MM.1S (cell line): ENCODE measurements around the gene AQP10.

Experiments
- DNase-seq: peaks from one replicate; pipeline ENCODE4 v3.0.0-alpha.2; 2015
- H2AFZ ChIP-seq: fragments of 300-600 bp; sonication (generic); 2 replicates; pipeline ENCODE4 v1.6.0; 2016; ENCODE audit warnings: antibody characterized with exemption, low read length
- H3F3A ChIP-seq: fragments of 300-600 bp; sonication (generic); 2 replicates; pipeline ENCODE4 v1.6.1; 2016; ENCODE audit warnings: mild to moderate bottlenecking, antibody characterized with exemption, low read length, moderate library complexity, mixed read lengths; ENCODE audit not compliant: insufficient read depth
- H3K27ac ChIP-seq: fragments of 300-600 bp; sonication (generic); 2 replicates; pipeline ENCODE4 v1.5.1; 2016; ENCODE audit warnings: mild to moderate bottlenecking, low read length
- H3K27me3 ChIP-seq: fragments of 300-600 bp; sonication (generic); replicated peaks from 2 replicates; pipeline ENCODE4 v1.6.0; 2016; ENCODE audit warnings: low read length; ENCODE audit not compliant: insufficient read depth
- H3K36me3 ChIP-seq: fragments of 300-600 bp; sonication (generic); replicated peaks from 2 replicates; pipeline ENCODE4 v1.6.1; 2016; ENCODE audit warnings: mild to moderate bottlenecking, low read length, mixed read lengths; ENCODE audit not compliant: insufficient read depth
- H3K4me1 ChIP-seq: fragments of 300-600 bp; sonication (generic); 2 replicates; pipeline ENCODE4 v1.6.1; 2016; ENCODE audit warnings: low read length, mixed read lengths
- H3K4me2 ChIP-seq: fragments of 300-600 bp; sonication (generic); 2 replicates; pipeline ENCODE4 v1.6.0; 2016; ENCODE audit warnings: low read depth, low read length
- H3K4me3 ChIP-seq: fragments of 300-600 bp; sonication (generic); 2 replicates; pipeline ENCODE4 v1.5.1; 2016; ENCODE audit warnings: low read length, mixed read lengths
- H3K79me2 ChIP-seq: fragments of 300-600 bp; sonication (generic); 2 replicates; pipeline ENCODE4 v1.6.1; 2016; ENCODE audit warnings: mixed run types, low read length, mixed read lengths
- H3K9ac ChIP-seq: fragments of 300-600 bp; sonication (generic); 2 replicates; pipeline ENCODE4 v1.6.1; 2016; ENCODE audit warnings: low read length, mixed read lengths
- H3K9me2 ChIP-seq: fragments of 300-600 bp; sonication (generic); replicated peaks from 2 replicates; pipeline ENCODE4 v1.6.1; 2016; ENCODE audit warnings: mild to moderate bottlenecking, low read length, mixed read lengths; ENCODE audit not compliant: insufficient read depth
- H3K9me3 ChIP-seq: fragments of 300-600 bp; sonication (generic); replicated peaks from 2 replicates; pipeline ENCODE4 v1.6.1; 2016; ENCODE audit warnings: mild to moderate bottlenecking, low read length, mixed read lengths; ENCODE audit not compliant: insufficient read depth
- H4K20me1 ChIP-seq: fragments of 300-600 bp; sonication (generic); 2 replicates; pipeline ENCODE4 v1.6.1; 2016; ENCODE audit warnings: mild to moderate bottlenecking, low read length, moderate library complexity, mixed read lengths; ENCODE audit not compliant: insufficient read depth
- CTCF ChIP-seq: fragments of 300-600 bp; sonication (generic); IDR thresholded peaks from 2 replicates; pipeline ENCODE4 v1.5.1; 2016; ENCODE audit warnings: antibody characterized with exemption, low read length, mixed read lengths
- EZH2 ChIP-seq: fragments of 300-600 bp; sonication (generic); optimal IDR thresholded peaks from 2 replicates; pipeline ENCODE3; 2017; ENCODE audit warnings: low read depth, mild to moderate bottlenecking, antibody characterized with exemption, low read length, mixed read lengths
- EZH2phosphoT487 ChIP-seq: fragments of 300-600 bp; sonication (generic); IDR thresholded peaks from 2 replicates; pipeline ENCODE4 v1.6.1; 2018; ENCODE audit warnings: antibody characterized with exemption, low read length

Gene AQP10

GRCh38 chr1:154351363-154352068, 30.6 kb downstream of the AQP10 start:
- Histone ChIP-seq H3K4me3 (no peak overlapping the region), H3K27ac (no peak overlapping the region), H3K9ac (no peak overlapping the region), H3F3A (peaks cover 28% of the 10 kb centered on the region), H3K9me2 (no peaks in the 10 kb centered on the region), H3K4me2 (peak overlapping the region; percentile 99; the same call in 1 of the 2 replicates), H3K27me3 (no peaks in the 10 kb centered on the region), H2AFZ (no peak overlapping the region), H3K79me2 (0 out of 2 replicates have a peak, but pooled peaks cover under 1% of the 10 kb centered on the region), H4K20me1 (no peaks in the 10 kb centered on the region), H3K9me3 (no peaks in the 10 kb centered on the region), H3K4me1 (peaks cover 19% of the 10 kb centered on the region), H3K36me3 (peaks cover 10% of the 10 kb centered on the region)
- DNase-seq: peak; percentile 5
- TF ChIP-seq EZH2: no peak
- TF ChIP-seq CTCF: no peak
- no peak for TF ChIP-seq EZH2phosphoT487

- peak overlapping the region; percentile 63 for H3K4me3 ChIP-seq
- no peaks in the 10 kb centered on the region for H3K9me3 ChIP-seq
- peak overlapping the region; percentile 42; the same call in 1 of the 2 replicates for H3K9ac ChIP-seq
- peaks cover 6% of the 10 kb centered on the region; the same call in 1 of the 2 replicates for H3K36me3 ChIP-seq
- no peak for TF ChIP-seq CTCF
- no peak for TF ChIP-seq EZH2
- no peak for TF ChIP-seq EZH2phosphoT487
- peak; percentile 6 for DNase-seq
- no peaks in the 10 kb centered on the region for H4K20me1 ChIP-seq
- peaks cover 28% of the 10 kb centered on the region for H3F3A ChIP-seq
- peaks cover 19% of the 10 kb centered on the region for H3K4me1 ChIP-seq
- peak overlapping the region; percentile 99 for H3K4me2 ChIP-seq
- H3K79me2 ChIP-seq: no peaks in the 10 kb centered on the region
- peak overlapping the region; percentile 89; the same call in 1 of the 2 replicates for H2AFZ ChIP-seq
- H3K27me3 ChIP-seq: no peaks in the 10 kb centered on the region
- H3K9me2 ChIP-seq: no peaks in the 10 kb centered on the region
- H3K27ac ChIP-seq: peak overlapping the region; percentile 39; the same call in 1 of the 2 replicates
Observed at GRCh38 chr1:154352245-154352580, 31.3 kb downstream of the AQP10 start.

DNA sequence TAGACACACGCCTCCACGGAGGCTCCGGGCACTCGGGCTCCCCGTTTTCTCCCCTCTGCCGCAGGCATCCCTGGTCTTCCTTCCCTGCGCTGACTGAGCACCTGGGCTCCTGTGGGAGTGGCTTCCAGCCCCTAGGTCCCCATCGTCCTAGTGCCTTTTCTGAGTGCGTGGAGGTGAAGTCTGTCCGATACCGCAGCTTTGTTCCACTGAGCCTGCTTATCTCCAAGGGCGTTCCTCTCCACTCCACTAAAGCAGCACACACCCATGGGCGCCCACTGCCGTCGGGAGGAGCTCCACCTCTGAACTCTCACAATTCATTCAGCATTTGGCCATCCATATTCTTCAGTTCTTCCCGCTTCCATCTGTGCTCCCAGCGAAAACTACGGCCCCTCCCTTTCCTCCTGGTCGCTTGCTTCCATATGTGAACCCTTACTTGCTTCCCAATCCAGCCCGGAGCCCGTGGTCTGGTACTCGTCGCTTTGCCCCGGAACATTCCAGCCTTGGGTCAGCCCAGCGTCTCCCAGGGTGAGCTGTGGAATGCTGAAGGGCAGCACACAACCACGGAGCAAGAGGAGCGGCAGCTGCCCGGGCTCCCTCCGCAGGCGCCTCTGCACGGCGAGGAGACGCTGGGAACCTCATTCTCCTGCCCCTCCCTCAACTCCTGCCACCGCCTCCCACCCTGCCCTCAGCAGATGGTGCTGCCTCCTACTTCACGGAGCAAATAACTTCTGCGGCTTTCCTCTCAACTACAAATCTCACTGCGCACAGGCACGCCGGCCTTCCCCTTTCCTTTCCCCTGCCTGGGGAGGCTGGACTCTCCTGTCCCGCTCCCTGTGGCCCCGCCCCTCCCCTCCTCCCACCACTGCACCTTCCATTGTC, 31.9 kb downstream of the AQP10 start:
- Histone ChIP-seq H3K4me2 (peak overlapping the region; percentile 99), H3K27me3 (no peaks in the 10 kb centered on the region), H3K9me3 (no peaks in the 10 kb centered on the region), H2AFZ (peak overlapping the region; percentile 89), H3K79me2 (no peaks in the 10 kb centered on the region), H3K4me3 (peak overlapping the region; percentile 63), H3F3A (peaks cover 28% of the 10 kb centered on the region), H3K4me1 (peaks cover 19% of the 10 kb centered on the region), H3K27ac (peak overlapping the region; percentile 39; the same call in 1 of the 2 replicates), H3K36me3 (peaks cover 4% of the 10 kb centered on the region; the same call in 1 of the 2 replicates), H3K9ac (peak overlapping the region; percentile 42; the same call in 1 of the 2 replicates), H3K9me2 (no peaks in the 10 kb centered on the region), H4K20me1 (no peaks in the 10 kb centered on the region)
- TF ChIP-seq EZH2 (no peak), CTCF (no peak; the same call in 1 of the 2 replicates), EZH2phosphoT487 (no peak)
- DNase-seq: peak; percentile 75
